ENCODE data around the gene NR5A1.
A peak's percentile ranks its signal among the peaks of the same experiment; 100 is the strongest.

Gene NR5A1

GRCh38 chr9:124479947-124480620 is 27.1 kb downstream of the NR5A1 start:
- intact Hi-C loops (cut with DNase I; ENCODE audit: low total_unique reads): no loop called here

GRCh38 chr9:124479371-124479770 is 27.8 kb downstream of the NR5A1 start:
- Histone ChIP-seq H3K27me3 (peaks cover 0 to 97% of the 10 kb centered on the region in 2 donors), H3K27ac (no peak overlapping the region), H3K36me3 (no peaks in the 10 kb centered on the region), H3K9me3 (no peaks in the 10 kb centered on the region), H3K4me1 (peaks cover 0 to 16% (median 10%) of the 10 kb centered on the region in 4 donors), H3K4me3 (no peak overlapping the region)
- DNase-seq: no peak
- no peak for TF ChIP-seq CTCF (IDR thresholded peaks at IDR 0.05)
- intact Hi-C loops (cut with DNase I; ENCODE audit: low total_unique reads): no loop called here

More at GRCh38 chr9:124479947-124480620, 27.1 kb downstream of the NR5A1 start:
- no peak for DNase-seq
- Histone ChIP-seq H3K36me3 (no peaks in the 10 kb centered on the region), H3K27ac (no peak overlapping the region), H3K4me3 (no peak overlapping the region), H3K4me1 (peaks cover 0 to 16% (median 10%) of the 10 kb centered on the region in 4 donors), H3K9me3 (no peaks in the 10 kb centered on the region), H3K27me3 (peaks cover 0 to 96% of the 10 kb centered on the region in 2 donors)
- TF ChIP-seq CTCF (IDR thresholded peaks at IDR 0.05): no peak

GRCh38 chr9:124478354-124478753 is 28.8 kb downstream of the NR5A1 start:
- Histone ChIP-seq H3K27ac (no peak overlapping the region), H3K36me3 (no peaks in the 10 kb centered on the region), H3K4me1 (peaks cover 0 to 16% (median 10%) of the 10 kb centered on the region in 4 donors), H3K9me3 (no peaks in the 10 kb centered on the region), H3K27me3 (peaks cover 0 to 98% of the 10 kb centered on the region in 2 donors), H3K4me3 (no peak overlapping the region)
- intact Hi-C loops (cut with DNase I; ENCODE audit: low total_unique reads): no loop called here
- DNase-seq: no peak
- no peak for TF ChIP-seq CTCF (IDR thresholded peaks at IDR 0.05)

- Histone ChIP-seq H3K27ac (no peak overlapping the region), H3K36me3 (no peaks in the 10 kb centered on the region), H3K9me3 (no peaks in the 10 kb centered on the region), H3K4me3 (peak overlapping the region in 1 of 2 donors; percentile 27), H3K27me3 (peaks cover 0 to 95% of the 10 kb centered on the region in 2 donors), H3K4me1 (peaks cover 0 to 16% (median 10%) of the 10 kb centered on the region in 4 donors)
- no peak for DNase-seq
- intact Hi-C loops (cut with DNase I; ENCODE audit: low total_unique reads): no loop called here
- TF ChIP-seq CTCF (IDR thresholded peaks at IDR 0.05): no peak
These were observed 29.4 kb downstream of the NR5A1 start for GRCh38 chr9:124477648-124478285.

- Histone ChIP-seq H3K27ac (no peak overlapping the region), H3K4me3 (peak overlapping the region in 1 of 2 donors; percentile 27), H3K4me1 (peaks cover 0 to 16% (median 10%) of the 10 kb centered on the region in 4 donors), H3K27me3 (peaks cover 0 to 90% of the 10 kb centered on the region in 2 donors), H3K36me3 (no peaks in the 10 kb centered on the region), H3K9me3 (no peaks in the 10 kb centered on the region)
- DNase-seq: no peak
- intact Hi-C loops (cut with DNase I; ENCODE audit: low total_unique reads): no loop called here
- no peak for TF ChIP-seq CTCF (IDR thresholded peaks at IDR 0.05)
These were observed 30.0 kb downstream of the NR5A1 start for GRCh38 chr9:124477211-124477647.
